Measurements from ENCODE around the gene TMEM184A.
"Not testable (repeated sequence)": the region's sequence is repeated elsewhere in the genome, so short reads cannot be mapped to it uniquely, and the experiment has no call there.

Gene TMEM184A

DNA sequence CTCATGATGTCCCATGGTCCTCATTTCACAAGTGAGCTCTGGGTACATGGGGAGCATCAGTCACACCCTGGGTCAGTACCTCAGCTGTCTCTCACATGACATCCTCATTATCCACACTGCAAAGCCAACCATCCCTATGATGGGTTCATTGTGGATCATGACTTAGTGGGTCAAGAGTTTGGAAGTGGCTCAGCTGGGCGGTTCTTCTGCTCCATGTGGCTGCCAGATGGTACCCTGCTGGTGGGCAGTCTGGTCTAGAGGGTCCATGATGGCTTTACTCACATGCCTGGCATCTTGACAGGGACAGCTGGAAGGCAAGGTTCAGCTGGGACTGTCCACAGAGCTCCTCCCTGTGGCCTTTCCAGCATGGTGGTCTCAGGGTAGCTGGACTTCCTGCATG lies 33.0 kb upstream of the TMEM184A start:
- DNase-seq: no peak

DNA sequence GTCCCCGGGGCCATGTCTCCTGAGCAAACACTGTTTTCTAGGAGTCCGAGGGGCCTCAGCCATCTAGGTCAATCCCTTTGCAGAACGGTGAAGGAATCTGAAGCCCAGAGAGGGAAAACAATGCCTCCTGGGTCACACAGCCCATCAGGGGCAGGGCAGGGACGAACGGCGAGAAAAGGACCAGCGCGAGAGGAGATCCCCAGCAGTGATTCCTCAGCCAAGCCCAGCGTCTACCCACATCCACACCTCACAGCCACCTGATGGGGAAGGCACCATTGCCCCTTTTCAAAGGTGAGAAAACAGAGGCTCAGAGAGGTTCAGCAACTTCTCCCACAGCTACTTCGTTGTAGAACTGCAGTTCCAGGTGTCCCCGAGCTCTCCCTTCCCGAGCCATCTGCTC lies 31.7 kb upstream of the TMEM184A start:
- no peak for DNase-seq

DNA sequence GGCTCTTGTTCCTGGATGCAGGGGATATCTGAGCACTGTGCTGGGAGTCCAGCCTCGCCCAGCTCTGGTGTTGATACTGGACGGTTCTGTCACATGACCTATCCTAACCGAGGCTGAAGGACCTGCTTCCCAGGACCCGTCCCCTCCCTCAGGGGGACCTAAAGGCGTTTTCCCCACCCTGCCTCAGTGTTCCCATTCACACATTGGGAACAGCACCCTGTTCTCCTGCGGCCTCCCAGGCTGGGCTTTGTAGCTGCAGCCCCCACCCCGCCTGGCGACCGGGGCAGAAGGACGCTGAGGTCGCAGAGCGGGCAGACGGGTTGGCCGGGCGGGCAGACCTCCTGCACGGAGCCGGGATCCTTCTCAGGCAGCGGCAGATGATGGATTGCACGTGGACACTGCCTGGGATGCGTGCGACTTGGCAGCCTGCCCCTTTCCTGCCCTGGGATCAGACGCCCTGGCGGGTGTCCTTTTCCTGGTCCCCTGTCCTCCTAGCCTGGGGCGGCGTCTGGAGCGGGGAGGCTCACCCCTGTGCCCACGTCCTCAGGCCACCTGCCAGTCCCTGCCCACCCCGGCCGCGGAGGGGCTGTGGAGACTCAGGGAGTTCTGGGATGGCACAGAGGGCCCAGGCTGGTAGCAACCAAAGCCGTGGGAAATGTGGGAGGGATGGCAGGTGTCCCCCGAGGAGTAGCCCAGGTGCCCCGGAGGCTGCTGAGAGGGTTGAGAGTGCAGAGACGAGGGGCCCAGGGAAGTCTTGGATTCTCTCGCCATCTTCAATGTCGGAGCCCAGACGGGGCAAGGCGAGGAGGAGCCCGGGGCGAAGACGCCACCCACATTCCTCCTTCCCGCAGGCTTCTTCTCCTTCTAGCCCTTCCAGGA lies 31.1 kb upstream of the TMEM184A start:
- no peak for DNase-seq

DNA sequence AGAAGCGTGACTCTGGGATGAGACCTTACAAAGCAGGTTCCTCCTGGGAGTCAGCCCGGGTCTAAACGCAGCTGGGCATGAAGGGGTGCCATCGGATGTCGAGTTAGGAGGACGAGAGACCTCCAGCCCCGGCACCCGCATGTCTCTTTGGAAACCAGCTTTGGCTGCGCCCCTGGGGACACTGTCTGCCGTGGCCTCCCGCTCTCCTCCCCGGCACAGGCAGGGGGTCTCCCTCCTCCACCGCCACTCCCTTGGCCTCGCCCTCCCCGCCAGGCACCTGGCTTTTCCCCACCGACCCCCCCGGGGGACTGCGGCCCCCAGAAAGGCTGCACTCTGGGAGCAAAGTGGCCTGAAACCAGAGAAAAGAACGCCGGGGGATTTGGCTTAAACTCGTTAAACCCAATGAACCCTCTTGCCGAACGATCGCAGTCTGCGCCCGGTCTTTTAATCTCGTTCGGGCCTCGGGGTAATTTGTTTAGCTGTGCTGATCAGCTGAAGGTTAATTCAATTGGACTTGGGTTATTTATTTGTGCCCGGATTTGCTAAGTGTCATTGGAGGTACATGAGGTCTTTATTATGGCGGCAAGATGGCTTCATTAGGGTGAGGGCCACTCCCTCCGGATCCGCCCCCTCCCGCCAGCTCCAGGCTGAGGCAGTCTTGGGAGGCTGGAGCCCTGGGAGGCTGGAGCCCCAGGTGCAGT lies 30.3 kb upstream of the TMEM184A start:
- no peak for DNase-seq

DNA sequence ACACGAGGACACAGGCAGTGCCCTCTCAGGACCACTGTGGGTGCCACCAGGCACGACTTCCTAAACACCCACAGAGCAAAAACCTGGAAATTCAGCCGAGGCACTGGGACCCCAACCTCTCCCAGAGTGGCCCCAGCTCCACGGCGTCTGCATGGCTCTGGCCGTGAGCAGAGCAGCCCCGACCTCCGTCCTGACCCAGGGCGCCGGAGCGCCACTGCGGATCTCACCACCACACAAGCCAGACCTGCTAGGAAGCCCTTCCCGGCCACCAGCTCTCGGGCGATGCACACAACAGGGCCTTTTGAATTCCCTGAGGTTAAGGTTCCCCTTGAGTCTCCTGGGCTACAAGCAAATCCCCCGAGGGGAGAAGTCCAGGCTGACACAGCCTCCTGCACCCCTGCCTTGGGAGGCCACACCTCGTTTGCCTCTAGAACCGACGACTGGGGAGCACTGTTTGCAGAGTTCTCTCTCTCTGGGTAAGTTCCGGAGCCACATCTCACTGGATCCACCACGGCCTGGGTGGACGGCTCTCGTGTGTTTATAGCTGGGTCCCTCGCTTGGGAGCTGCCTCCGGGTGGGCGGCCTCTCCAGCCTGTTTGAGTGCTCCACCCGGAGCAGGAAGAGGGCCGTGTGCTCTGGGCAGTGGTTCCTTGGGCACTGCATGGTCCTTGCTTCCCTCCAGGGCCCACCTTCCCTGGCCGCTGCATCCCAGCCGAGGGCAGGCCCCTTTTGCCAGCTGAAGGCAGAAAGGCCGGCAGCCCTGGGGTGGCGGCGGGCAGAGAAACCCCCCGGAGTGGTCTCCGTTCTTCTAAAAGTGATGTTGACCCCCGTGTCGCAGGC lies 29.4 kb upstream of the TMEM184A start:
- no peak for DNase-seq

DNA sequence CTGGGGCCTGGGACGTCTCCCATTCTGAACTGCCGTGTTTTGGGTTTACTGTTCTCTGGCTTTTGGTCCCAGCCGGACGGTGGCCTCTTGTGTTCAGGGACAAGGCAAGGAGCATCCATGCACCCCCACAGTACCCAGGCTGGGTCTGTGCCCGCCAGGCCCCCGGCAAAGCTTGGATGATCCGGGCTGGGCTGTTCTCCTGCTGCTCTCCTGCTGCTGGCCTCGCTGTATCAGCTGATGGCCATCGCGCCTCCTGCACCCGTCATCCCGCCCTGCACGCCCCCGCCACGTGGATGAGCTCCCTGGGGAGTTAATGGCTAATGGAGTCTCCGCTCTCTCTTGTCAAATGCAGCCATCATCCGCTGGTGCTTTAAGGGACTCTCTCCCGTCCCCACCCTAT lies 28.7 kb upstream of the TMEM184A start:
- DNase-seq: no peak

DNA sequence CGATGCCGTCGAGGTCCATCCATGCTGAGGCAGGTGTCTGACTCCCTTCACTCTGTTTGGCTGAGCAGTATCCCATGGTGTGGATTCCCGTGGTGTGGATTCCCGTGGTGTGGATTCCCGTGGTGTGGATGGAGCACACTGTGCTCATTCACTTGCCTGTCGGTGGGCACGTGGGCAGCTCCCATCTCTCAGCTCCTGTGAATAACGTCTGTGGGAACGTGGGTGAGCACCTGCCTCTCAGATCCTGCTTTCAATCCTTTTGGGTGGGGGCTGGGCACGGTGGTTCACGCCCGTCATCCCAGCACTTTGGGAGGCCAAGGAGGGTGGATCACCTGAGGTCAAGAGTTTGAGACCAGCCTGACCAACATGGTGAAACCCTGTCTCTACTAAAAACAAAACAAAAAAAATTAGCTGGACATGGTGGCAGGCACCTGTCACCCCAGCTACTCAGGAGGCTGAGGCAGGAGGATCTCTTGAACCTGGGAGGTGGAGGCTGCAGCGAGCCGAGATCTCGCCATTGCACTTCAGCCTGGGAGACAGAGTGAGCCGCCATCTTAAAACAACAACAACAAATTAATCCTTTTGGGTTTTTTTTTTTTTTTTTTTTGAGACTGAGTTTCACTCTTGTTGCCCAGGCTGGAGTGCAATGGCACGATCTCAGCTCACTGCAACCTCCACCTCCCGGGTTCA lies 27.4 kb upstream of the TMEM184A start:
- DNase-seq: not testable (repeated sequence)

DNA sequence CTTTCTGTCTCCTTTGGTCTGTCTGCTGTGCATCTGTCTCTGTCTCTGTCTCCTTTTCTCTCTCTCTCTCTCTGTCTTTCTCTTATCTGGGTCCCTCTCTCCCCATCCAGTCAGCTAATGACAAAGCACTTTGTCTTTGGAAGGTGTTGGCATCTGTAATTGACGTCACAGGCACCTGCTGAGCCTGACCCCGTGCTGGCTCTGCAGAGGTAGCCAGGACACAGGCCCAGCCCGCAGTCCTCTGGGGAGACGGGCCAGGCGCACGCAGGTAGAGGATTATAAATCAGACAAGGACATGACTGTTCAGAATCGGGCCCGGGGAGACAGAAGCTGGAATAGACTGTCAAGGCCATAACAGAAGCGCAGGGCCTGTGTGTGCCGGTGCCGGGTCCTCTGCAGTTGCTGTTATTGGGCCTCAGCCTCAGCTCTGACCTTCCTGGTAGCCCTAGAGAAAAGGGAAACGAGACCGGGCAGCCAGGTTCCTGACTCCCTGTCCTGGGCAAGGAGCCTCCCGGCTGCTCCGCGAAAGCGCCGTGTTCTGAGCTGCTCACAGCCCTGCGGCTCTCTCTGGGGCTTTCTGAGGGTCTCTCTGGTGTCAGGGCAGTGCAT lies 24.5 kb upstream of the TMEM184A start:
- no peak for DNase-seq

DNA sequence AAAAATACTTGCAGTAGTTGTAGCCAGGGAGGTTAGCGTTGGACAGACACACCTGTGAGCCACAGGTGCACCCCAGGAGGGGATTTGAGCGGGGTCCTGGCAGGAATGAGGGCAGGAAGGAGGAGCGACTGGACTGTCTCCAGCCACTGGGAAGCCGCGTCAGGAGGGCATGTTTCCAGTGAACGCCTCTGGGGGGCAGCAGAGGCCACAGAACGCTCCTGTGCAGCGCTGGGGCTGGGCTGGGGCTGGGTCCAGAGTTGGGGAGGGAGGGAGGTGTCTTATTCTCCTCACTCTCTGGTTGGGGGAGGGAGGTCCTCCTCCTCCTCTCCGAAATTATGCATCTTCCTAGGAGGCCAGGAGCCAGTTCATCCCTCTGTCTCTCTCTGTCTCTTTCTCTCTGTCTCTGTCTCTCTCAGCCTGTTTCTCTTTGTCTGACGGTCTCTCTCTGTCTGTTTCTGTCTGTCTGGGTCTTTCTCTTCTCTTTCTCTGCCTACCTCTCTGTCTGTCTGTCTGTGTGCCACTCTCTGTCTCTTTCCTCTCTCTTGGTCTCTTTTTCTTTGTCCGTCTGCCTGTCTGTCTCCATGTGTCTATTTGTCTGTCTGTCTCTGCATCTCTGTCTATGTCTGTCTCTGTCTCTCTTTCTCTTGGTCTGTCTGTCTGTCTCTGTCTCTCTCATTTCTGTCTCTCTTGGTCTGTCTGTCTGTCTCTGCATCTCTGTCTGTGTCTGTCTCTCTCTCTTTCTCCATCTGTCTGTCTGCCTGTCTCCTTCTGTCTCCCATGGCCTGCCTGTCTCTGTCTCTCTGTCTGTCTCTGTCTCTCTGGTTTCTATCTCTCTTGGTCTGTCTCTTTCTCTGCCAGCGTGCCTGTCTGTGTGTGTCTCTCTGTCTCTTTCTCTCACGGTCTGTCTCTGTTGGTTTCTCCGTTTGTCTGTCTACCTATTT lies 23.7 kb upstream of the TMEM184A start:
- peak; percentile 87 for DNase-seq

DNA sequence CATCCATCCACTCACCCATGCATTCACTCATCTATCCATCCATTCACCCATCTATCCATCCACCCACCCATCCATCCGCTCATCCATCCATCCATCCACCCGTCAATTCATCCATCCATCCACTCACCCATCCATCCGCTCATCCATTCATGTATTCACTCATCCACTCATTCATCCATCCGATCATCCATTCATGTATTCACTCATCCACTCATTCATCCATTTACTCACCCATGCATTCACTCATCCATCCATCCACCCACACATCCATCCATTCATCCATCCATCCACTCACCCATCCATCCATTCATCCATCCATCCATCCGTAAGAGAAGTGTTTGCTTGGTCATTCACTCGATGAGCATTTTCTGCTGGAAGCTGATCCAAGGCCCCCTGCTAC lies 22.5 kb upstream of the TMEM184A start:
- DNase-seq: no peak

DNA sequence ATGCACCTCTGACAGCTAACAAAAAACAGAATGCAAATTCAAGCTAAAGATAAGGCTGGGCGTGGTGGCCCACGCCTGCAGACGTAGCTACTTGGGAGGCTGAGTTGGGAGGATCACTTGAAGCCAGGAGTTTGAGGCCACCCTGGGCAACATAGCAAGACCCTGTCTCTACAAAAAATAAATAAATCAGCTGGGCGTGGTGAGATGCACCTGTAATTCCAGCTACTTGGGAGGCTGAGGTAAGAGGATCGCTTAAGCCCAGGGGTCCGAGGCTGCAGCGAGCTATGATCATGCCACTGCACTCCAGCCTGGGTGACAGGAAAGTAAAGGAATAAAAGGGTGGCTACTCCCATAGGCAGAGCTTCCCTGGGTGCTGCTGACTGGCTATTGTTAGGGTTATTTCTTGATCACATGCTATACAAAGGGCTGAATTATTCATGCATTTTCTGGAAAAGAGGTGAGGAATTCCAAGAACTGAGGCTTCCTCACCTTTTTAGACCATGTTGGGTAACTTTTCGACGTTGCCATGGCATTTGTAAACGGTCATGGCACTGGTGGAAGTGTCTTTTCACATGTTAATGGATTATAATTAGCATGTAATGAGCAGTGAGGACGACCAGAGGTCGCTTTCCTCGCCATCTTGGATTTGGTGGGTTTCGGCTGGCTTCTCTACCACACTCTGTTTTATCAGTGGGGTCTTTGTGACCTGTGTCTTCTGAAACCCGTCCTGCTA lies 20.7 kb upstream of the TMEM184A start:
- no peak for DNase-seq

DNA sequence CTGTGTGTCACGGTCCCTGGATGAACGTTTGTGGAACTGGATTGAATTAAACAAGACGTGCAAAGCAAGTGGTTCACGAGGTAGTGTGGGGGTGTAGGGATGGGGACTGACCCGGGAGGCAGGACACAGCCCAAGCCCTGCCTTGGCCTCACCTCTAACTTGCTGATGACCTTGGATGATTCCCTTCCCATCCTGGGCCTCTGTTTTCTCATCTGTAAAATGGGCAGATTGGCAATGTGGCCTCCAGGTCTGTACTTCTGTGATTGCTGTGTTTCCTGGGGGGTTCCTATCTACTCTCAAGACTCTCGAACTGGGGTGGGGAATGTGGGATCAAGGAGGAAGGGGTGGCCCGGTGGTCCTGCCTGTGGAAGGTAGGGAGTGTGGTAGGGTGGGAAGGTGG lies 19.8 kb upstream of the TMEM184A start:
- no peak for DNase-seq

DNA sequence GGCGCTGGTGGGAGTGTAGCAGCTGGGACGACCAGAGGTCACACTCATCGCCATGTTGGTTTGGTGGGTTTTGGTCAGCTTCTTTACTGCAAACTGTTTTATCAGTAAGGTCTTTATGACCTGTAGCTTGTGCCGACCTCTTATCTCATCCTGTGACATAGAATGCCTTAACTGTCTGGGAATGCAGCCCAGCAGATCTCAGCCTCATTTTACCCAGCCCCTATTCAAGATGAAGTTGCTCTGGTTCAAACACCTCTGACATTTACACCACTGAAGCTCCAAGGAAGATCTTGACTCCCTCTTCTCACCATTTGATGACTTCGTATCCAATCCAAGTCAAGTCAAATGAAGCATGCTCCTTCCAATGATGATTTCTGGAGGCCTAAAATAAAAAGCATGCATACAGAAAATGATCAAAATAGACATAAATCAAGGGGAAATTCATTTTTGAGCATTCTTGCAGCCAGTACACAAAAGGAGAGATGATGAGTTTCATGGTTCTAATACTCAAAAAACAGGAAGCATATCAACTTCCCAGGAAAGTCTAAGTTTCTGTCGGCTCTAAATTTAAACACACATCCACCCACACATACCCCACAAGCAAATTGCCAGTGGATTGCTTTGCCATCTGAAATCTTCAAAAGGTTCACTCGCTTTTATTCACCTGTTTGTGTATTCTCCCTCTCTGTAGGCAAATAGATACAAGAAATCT lies 16.3 kb upstream of the TMEM184A start:
- DNase-seq: no peak

DNA sequence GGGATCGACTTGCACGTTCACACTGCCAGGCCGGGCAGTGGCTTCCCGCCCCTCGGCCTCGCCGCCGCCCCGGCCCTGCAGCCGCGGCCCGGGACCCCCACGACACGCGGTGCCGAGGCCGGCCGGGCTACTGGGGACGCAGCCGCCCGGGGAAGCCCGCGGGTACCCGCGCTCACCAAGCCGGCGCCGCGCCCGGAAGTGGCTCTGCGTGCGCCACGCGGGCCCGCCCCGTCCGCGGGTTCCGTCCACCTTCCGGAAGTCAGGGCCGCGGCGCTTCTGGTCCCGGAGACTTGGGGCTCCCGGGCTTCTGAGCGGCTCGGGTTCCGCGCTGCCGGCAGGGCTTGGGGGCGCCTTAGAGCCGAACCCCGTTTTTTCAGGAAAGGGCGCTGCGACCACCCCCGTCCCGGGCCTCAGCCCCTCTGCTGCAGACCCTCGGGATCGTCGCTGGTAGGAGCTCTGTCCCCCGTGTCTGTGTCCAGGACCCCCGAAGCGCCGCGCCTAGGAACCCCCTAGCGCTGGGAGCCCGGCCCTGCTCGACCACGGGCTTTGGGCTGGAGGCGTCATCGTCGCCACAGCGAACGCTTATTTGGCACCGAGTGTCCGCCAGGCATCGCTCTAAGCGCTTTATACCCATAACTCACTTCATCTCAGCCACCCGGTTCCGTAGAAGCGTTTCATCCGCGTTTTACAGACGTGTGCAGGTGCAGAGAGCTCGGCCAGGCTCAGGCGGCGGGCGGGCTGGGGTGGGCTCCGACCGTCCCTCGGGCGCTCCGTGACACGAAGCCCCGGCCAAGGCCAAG lies 14.0 kb upstream of the TMEM184A start, which contains the start of gene PSMG3:
Gene PSMG3 (minus strand): TSS at position 200 of the 800 bp plus-strand sequence. CDS start 693 bp downstream, outside the sequence.
- DNase-seq: peak; percentile 92

DNA sequence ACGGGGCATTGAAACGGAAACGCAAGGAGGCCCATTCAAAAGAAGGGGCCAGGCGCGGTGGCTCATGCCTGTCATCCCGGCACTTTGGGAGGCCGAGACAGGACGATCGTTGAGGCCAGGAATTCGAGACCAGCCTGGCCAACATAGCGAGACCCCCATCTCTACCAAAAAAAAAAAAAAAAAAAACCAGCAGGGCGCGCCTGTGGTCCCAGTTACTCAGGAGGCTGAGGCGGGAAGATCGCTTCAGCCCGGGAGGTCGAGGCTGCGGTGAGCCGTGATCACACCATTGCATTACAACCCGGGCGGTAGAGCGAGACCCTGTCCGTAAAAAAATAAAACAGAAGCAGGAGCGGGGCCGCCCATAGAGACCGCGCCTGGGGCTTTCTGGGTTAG lies 13.4 kb upstream of the TMEM184A start:
- no peak for DNase-seq

DNA sequence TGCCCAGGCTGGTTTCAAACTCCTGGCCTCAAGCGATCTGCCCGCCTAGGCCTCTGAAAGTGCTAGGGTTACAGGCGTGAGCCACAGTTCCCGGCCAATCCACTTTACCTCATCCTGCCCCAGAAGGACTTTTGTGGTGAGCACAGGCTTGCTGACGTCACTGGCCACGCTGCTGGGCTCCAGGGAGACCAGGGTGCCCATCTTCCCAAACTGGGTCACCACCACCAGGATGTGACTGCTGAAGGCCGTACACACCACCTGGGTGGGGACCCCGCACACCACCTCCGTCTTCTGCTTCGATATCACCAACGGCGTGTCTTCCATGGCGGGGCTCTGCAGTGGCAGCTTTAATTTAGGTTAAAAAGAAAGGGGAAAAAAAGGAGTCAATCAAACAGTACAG lies 13.0 kb upstream of the TMEM184A start:
- no peak for DNase-seq

DNA sequence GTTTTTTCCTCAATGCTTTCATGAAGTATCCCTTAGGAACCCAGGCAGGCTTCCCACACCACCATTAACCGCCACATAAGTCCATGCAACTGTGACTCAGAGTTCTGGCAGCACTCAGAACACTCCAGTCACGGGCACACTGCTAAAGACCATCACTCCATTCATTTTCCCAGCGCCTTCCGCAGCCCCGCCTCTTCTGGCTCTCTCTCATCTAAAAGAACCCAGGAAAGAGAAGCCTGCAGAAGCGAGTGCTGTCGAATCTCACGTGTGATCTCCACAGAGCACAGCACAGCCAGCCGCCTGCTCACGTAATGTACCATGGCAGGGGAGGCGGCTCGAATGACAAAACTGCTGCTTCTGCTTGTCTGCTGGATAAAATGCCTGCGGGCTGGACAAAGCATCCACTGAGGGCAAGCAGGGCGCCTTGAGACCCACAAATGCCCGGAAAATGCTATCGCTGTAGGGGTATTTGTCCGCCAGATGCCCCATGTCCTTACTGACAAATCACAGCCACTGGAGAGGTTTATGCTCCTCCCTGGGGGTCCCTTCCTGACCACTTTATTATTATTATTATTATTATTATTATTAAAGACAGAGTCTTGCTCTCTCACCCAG lies 12.0 kb upstream of the TMEM184A start:
- DNase-seq: no peak

DNA sequence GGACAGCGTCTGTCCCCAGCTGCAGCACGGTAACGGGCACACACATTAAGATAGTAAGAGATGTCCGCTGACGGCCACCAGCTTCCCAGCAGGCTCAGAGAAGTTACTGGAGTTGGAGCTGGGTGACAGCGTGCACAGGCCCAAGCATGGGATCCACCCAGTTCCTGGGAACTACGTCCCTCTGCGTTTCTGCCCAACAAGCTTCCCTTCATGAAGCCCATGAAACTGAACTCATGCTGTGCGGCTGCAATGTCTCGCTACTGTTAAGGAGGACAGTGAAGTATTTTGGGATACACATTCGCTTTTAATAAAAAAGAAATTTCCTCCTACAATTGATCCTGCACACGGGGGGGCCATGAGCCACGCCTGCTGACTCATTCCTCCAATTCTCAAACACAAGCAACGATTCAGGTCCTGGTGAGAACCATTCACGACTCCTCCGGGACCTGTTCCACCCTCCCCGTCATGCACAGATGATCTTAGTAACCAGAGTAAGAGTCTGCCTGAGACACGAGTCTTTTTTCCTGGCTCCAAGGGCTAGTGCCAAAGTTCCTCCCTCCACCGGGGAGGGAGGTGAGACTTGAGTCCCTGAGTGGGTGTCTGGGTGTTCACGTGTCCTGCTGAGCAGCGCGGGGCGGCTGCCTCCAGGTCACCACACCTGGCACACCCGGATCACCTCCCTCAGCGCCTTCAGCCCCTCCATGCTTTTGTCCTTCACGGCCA lies 11.2 kb upstream of the TMEM184A start:
- peak; percentile 68 for DNase-seq
